GM12874 (cell line): ENCODE measurements around the gene ATP8B3.

Source experiments
- TF ChIP-seq, protein P1 (sequence below): IDR thresholded peaks from 2 replicates; pipeline ENCODE4 v1.5.1; 2011; ENCODE audit warnings: low read depth, mild to moderate bottlenecking, control low read depth, low read length, moderate library complexity; ENCODE audit not compliant: insufficient read depth

ATP8B3 gene

DNA sequence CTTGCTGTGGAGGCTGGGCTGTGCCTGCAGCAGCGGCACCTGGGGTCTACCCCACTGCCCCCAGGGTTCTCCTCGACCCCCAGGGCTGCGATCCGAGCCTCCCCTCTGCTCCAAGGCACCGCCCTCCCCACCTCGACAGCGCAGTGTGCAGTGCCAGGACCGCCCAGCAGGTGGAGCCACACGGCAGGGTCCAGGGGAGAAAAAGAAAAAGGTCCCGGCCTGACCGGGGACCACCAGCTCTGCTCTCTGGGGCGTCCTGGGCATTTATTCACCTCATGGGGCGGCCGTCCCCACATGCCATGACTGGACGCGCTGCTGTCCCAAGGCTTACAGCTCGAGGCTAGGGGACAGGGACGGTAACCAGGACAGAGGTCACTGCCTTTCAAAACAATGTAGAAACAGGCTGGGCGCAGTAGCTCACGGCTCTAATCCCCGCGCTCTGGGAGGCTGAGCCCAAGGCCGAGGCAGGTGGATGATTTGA is 25.6 kb upstream of the ATP8B3 start:
- TF ChIP-seq, protein P1, sequence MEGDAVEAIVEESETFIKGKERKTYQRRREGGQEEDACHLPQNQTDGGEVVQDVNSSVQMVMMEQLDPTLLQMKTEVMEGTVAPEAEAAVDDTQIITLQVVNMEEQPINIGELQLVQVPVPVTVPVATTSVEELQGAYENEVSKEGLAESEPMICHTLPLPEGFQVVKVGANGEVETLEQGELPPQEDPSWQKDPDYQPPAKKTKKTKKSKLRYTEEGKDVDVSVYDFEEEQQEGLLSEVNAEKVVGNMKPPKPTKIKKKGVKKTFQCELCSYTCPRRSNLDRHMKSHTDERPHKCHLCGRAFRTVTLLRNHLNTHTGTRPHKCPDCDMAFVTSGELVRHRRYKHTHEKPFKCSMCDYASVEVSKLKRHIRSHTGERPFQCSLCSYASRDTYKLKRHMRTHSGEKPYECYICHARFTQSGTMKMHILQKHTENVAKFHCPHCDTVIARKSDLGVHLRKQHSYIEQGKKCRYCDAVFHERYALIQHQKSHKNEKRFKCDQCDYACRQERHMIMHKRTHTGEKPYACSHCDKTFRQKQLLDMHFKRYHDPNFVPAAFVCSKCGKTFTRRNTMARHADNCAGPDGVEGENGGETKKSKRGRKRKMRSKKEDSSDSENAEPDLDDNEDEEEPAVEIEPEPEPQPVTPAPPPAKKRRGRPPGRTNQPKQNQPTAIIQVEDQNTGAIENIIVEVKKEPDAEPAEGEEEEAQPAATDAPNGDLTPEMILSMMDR = peak; percentile 95

DNA sequence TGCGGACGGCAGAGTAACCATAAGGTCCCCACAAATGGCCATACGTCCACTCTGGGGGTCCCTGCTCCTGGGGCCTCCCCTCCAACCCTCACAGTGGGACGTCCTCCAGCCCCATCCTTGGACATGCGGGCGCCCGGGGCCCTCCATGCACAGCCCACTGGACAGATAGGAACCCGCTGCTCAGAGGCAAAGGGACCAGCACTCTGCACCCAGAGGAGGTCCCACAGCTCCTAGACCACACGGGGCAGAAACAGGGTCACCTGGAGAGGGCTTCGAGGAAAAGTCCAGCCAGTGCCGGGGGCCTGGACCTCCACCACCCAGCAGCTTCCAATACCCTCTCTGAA is 25.1 kb upstream of the ATP8B3 start:
- TF ChIP-seq, protein P1 = no peak

DNA sequence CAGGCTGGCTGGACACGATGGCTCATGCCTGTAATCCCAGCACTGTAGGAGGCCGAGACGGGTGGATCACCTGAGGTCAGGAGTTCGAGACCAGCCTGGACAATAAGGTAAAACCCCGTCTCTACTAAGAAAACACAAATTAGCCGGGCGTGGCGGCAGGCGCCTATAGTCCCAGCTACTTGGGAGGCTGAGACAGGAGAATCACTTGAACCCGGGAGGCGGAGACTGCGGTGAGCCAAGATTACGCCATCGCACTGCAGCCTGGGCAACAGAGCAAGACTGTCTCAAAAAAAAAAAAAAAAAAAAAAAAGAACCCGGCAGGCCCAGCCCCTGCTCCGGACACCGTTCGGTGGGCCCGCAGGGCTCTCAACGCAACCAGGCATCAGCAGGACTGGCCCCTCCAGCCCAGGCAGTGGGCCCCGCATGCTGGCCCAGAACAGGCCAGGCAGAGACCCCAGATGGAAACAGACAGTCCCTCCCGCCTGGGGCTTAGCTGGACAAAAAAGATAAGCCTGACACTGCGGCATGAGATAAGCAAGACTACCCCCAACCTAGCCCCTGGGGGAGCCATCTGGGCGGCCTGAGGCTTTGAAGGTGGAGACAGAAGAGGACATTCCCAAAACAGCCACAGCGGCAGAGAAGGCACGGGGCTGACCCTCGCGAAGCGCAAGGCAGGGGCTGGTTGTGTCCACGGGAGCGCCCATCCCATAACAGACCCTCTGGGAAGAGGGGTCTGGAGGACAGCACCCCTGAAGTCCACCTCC is 24.6 kb upstream of the ATP8B3 start:
- TF ChIP-seq, protein P1 = no peak

DNA sequence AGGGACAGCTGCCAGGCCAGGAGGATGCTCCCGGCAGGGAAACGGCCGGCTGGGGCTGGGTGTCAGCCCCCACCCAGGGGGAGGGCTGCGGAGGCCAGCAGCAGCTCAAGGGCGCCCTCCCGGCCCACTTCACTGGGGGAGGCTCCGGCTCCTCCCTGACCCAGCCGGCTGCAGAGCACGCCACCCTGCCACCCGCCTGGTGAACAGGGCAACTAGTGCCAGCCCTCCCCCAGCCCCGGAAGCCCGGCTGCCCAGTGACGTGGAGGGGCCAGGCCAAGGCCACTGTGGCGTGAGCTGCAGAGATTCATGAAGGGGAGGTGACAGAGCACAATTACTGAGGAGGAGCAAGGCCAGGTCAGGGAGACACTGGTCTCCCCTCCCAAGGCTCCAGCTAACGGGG is 21.5 kb upstream of the ATP8B3 start:
- TF ChIP-seq, protein P1 = no peak

DNA sequence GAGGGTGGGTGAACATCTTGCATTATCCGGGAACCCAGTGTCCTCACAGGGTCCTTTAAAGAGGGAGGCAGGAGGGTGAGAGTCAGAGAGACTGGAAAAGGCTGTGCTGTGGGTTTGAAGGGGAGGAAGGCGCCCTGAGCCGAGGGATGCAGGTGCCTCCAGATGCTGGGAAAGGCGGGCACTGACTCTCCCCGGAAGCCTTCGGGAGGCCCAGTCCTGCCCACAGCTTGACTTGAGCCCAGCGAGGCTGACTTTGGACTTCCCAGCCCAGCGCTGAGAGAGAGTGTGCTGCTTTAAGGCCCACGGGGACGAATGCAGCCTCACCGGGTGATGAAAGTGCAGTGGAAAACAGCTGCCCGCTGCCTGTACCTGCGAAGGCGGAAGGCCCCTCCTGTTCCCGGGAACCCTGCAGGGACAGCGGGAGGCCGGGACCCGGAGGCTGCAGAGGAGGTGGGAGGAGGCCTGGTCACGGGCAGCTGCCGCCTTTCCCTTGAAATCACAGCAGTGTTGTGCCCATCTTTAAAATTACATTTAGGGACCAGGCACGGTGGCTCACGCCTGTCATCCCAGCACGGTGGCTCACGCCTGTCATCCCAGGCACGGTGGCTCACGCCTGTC is 20.1 kb upstream of the ATP8B3 start:
- TF ChIP-seq, protein P1 = no peak

DNA sequence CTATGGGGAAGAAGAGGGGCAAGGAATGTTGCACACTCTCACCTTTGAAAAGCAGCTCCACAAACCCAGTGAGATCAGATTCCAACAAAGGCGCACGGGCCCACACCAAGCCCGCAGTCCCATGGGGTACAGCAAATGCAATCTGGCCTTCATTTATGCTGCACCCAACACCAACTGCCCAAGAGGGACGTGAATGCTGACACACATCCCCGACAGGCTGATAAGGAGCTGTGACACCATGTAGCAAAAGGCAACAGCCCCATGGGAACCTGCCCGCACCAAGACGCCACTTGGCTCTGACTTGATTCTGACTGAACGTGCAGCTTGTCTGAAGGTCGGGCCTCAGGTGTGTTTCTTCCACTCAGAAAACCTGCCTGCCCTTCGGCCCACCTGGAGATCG is 18.9 kb upstream of the ATP8B3 start:
- TF ChIP-seq, protein P1 = no peak

DNA sequence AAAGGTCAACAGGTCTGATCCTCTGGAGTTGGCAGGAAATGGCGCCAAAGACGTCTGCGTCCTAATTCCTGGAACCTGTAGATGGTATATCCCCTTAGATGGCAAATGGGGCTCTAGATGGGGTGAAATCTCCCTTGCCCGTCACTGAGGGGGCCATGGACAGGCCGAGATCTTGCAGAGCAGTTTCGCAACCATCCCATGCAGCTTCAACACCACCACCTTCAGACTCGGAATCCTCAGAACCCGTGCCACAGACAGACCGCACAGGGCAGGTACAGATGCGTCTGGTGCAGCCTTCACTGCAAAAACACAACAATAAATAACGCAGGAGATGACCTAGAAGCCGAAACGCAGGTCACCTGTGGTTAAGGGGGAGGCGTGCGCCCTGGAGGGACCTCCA is 18.5 kb upstream of the ATP8B3 start:
- TF ChIP-seq, protein P1 = no peak
